HCT116 (cell line): ENCODE measurements around the gene STEAP1. TPM values are rescaled to one million over a fixed set of nuclear protein-coding genes. Genes with fewer than 3 reads are reported as not detected.

Source experiments
- ATAC-seq: fragments of 200-7000 bp; cut with Tn5 transposase; 2 replicates; pipeline ENCODE4 v1.9.1; 2020; ENCODE audit warnings: mild to moderate bottlenecking, moderate library complexity
- BruUV-seq: library from RNA; stranded (reverse); fragments of 400-500 nt; replicated peaks from 2 replicates; lab custom pipeline; 2021; lab: Mats Ljungman, UMichigan
- CTCF ChIA-PET: fragments of 300-600 bp; sonication (Branson Sonifier 250); formaldehyde crosslinking; loops from one replicate; lab custom pipeline; 2021; ENCODE audit warnings: antibody characterized with exemption; lab: Charles Lee
- POLR2A ChIA-PET: fragments of 300-600, 350-600 bp; sonication (Branson Sonifier 250); formaldehyde crosslinking; loops from one replicate; lab custom pipeline; 2021; ENCODE audit warnings: antibody characterized with exemption; lab: Charles Lee
- RAD21 ChIA-PET, 2 experiments: fragments of 300-600 bp; sonication (Branson Sonifier 250); formaldehyde crosslinking; loops; one replicate each; lab custom pipeline; 2023; ENCODE audit warnings: low total read pairs in 2 of 2; ENCODE audit not compliant: uncharacterized antibody in 2 of 2, unreplicated experiment in 2 of 2, low non-redundant PET in 1 of 2; lab: Charles Lee
- DNase-seq: peaks from one replicate; pipeline ENCODE4 v3.0.0-alpha.2; 2010; ENCODE audit warnings: low read depth, low spot score
- H2AFZ ChIP-seq: fragments of 200-600 bp; shearing (Covaris generic), sonication (generic); 2 replicates; pipeline ENCODE4 v1.6.1; 2017; ENCODE audit warnings: low read depth, mixed run types, mixed read lengths, antibody characterized with exemption, low read length; ENCODE audit not compliant: poor library complexity, severe bottlenecking
- H3K27ac ChIP-seq: 2 replicates; pipeline ENCODE4 v1.5.1; 2012; ENCODE audit warnings: low read depth, low read length
- H3K27me3 ChIP-seq: fragments of 200-600 bp; sonication (generic); 2 replicates; pipeline ENCODE4 v1.6.1; 2016; ENCODE audit warnings: mixed run types, low read length, mixed read lengths; ENCODE audit not compliant: insufficient read depth
- H3K36me3 ChIP-seq, 2 experiments: fragments of 200-500 bp in 1 of 2; fragments of 200-600 bp in 1 of 2; sonication (Bioruptor generic) in 1 of 2; sonication (generic) in 1 of 2; 2 replicates each; pipeline versions ENCODE4 v1.5.1 to v1.6.1; 2014 to 2016; ENCODE audit warnings: low read length in 2 of 2, inconsistent platforms in 1 of 2, mixed read lengths in 1 of 2, mixed run types in 1 of 2; ENCODE audit not compliant: insufficient read depth in 2 of 2, control insufficient read depth in 1 of 2
- H3K4me1 ChIP-seq, 2 experiments: fragments of 200-600 bp in 1 of 2; sonication (generic) in 1 of 2; 2 replicates each; pipeline versions ENCODE4 v1.5.1 to v1.6.1; 2012 to 2017; ENCODE audit warnings: low read length in 2 of 2, inconsistent platforms in 1 of 2, mild to moderate bottlenecking in 1 of 2, mixed read lengths in 1 of 2, mixed run types in 1 of 2, moderate library complexity in 1 of 2; ENCODE audit not compliant: insufficient read depth in 2 of 2, control insufficient read depth in 1 of 2
- H3K4me2 ChIP-seq: fragments of 200-600 bp; sonication (generic); 2 replicates; pipeline ENCODE4 v1.6.1; 2017; ENCODE audit warnings: mixed run types, low read length, mixed read lengths
- H3K4me3 ChIP-seq, 2 experiments: fragments of 200-600 bp in 1 of 2; sonication (generic) in 1 of 2; replicated peaks in 1 of 2; 2 replicates each; pipeline ENCODE4 v1.5.1; 2011 to 2016; ENCODE audit warnings: low read length in 2 of 2, control low read depth in 1 of 2, low read depth in 1 of 2, mild to moderate bottlenecking in 1 of 2, mixed read lengths in 1 of 2, mixed run types in 1 of 2
- H3K79me2 ChIP-seq: fragments of 200-600 bp; sonication (generic); 2 replicates; pipeline ENCODE4 v1.6.1; 2017; ENCODE audit warnings: mild to moderate bottlenecking, mixed run types, low read length, moderate library complexity, mixed read lengths; ENCODE audit not compliant: insufficient read depth
- H3K9ac ChIP-seq: fragments of 200-600 bp; sonication (generic); 2 replicates; pipeline ENCODE4 v1.6.1; 2016; ENCODE audit warnings: low read length, mixed read lengths
- H3K9me2 ChIP-seq: fragments of 200-600 bp; sonication (generic), shearing (Covaris generic); 2 replicates; pipeline ENCODE4 v1.6.1; 2017; ENCODE audit warnings: mixed run types, mild to moderate bottlenecking, moderate library complexity; ENCODE audit not compliant: insufficient read depth
- H3K9me3 ChIP-seq, 2 experiments: fragments of 200-500 bp in 1 of 2; fragments of 200-600 bp in 1 of 2; sonication (Bioruptor generic) in 1 of 2; sonication (generic) in 1 of 2; 2 replicates each; pipeline ENCODE4 v1.6.1; 2014 to 2017; ENCODE audit warnings: low read length in 2 of 2, mixed read lengths in 2 of 2, inconsistent platforms in 1 of 2, low read depth in 1 of 2, mild to moderate bottlenecking in 1 of 2, mixed run types in 1 of 2, moderate library complexity in 1 of 2; ENCODE audit not compliant: control insufficient read depth in 1 of 2, insufficient read depth in 1 of 2
- H4K20me1 ChIP-seq: fragments of 200-600 bp; sonication (generic), shearing (Covaris generic); 2 replicates; pipeline ENCODE4 v1.6.1; 2017; ENCODE audit warnings: mixed run types, mild to moderate bottlenecking, moderate library complexity; ENCODE audit not compliant: insufficient read depth
- ATF3 ChIP-seq: IDR thresholded peaks from 2 replicates; pipeline ENCODE4 v1.6.1; 2012
- CBX3 ChIP-seq: IDR thresholded peaks from 2 replicates; pipeline ENCODE4 v1.6.1; 2012; ENCODE audit warnings: low read depth
- CTCF ChIP-seq, 3 experiments: fragments of 200-600 bp in 1 of 3; sonication (generic) in 1 of 3; IDR thresholded peaks in 2 of 3; conservative IDR thresholded peaks in 1 of 3; 2 replicates each; pipeline ENCODE4 v1.5.1; 2012 to 2017; ENCODE audit warnings: low read depth in 2 of 3, low read length in 2 of 3, antibody characterized with exemption in 1 of 3, borderline replicate concordance in 1 of 3, control low read depth in 1 of 3, mild to moderate bottlenecking in 1 of 3, mixed read lengths in 1 of 3, mixed run types in 1 of 3, moderate library complexity in 1 of 3; ENCODE audit not compliant: insufficient read depth in 1 of 3
- EGR1 ChIP-seq: IDR thresholded peaks from 2 replicates; pipeline ENCODE4 v1.6.1; 2012; ENCODE audit warnings: low read depth
- ELF1 ChIP-seq: IDR thresholded peaks from 2 replicates; pipeline ENCODE4 v1.6.1; 2012; ENCODE audit warnings: low read depth, borderline replicate concordance
- EZH2phosphoT487 ChIP-seq: fragments of 200-600 bp; IDR thresholded peaks from 2 replicates; pipeline ENCODE4 v1.6.1; 2018; ENCODE audit warnings: antibody characterized with exemption, borderline replicate concordance
- FOSL1 ChIP-seq: IDR thresholded peaks from 2 replicates; pipeline ENCODE4 v1.6.1; 2012; ENCODE audit warnings: low read depth
- JUND ChIP-seq: IDR thresholded peaks from 2 replicates; pipeline ENCODE4 v1.6.1; 2012
- POLR2AphosphoS5 ChIP-seq: IDR thresholded peaks from 2 replicates; pipeline ENCODE4 v1.6.1; 2011; ENCODE audit warnings: mild to moderate bottlenecking, low read depth, low read length, moderate library complexity
- RAD21 ChIP-seq: IDR thresholded peaks from 2 replicates; pipeline ENCODE4 v1.6.1; 2012; ENCODE audit warnings: low read depth, mild to moderate bottlenecking
- REST ChIP-seq: IDR thresholded peaks from 2 replicates; pipeline ENCODE4 v1.6.1; 2012; ENCODE audit warnings: low read depth
- SIN3A ChIP-seq: IDR thresholded peaks from 2 replicates; pipeline ENCODE4 v1.6.1; 2012; ENCODE audit warnings: low read depth
- SP1 ChIP-seq: IDR thresholded peaks from 2 replicates; pipeline ENCODE4 v1.6.1; 2012; ENCODE audit warnings: low read depth
- TCF7L2 ChIP-seq: IDR thresholded peaks from 2 replicates; pipeline ENCODE4 v1.7.0; 2011; ENCODE audit warnings: borderline replicate concordance, inconsistent platforms; ENCODE audit not compliant: insufficient read depth, insufficient read length; ENCODE audit errors: extremely low read depth
- YY1 ChIP-seq: IDR thresholded peaks from 2 replicates; pipeline ENCODE4 v1.6.1; 2011; ENCODE audit warnings: low read length, low read depth, moderate library complexity, mild to moderate bottlenecking; ENCODE audit not compliant: insufficient replicate concordance; ENCODE audit errors: extremely low read depth
- ZFX ChIP-seq: fragments of 450-650 bp; IDR thresholded peaks from 2 replicates; pipeline ENCODE4 v1.6.1; 2017
- ZNF274 ChIP-seq: fragments of 200-500 bp; sonication (Bioruptor generic); IDR thresholded peaks from 2 replicates; pipeline ENCODE4 v1.6.1; 2014; ENCODE audit warnings: mild to moderate bottlenecking, low read depth, low read length, inconsistent platforms
- intact Hi-C: fragments of 100-400 bp; cut with micrococcal nuclease; formaldehyde crosslinking; loops from 2 replicates; pipeline ENCODE4 v1.10.0; 2022
- total RNA-seq: library from RNA; stranded (reverse); gene quantifications from one replicate; pipeline ENCODE4 v1.2.1, GENCODE V29; 2021; ENCODE audit not compliant: unreplicated experiment

Gene STEAP1
- total RNA-seq, 1 experiment from 2014 or later = 18.8 TPM

- TF ChIP-seq SIN3A = no peak; the same call in 1 of the 2 replicates
- TF ChIP-seq ELF1 = no peak; the same call in 1 of the 2 replicates
- TF ChIP-seq SP1 = peak; percentile 56
- no peak for TF ChIP-seq ZFX
Observed at GRCh38 chr7:90180011-90180585, 25.8 kb downstream of the STEAP1 start (continued).

GRCh38 chr7:90180649-90181048 lies 26.4 kb downstream of the STEAP1 start:
- Histone ChIP-seq H3K27me3 (no peaks in the 10 kb centered on the region), H4K20me1 (no peaks in the 10 kb centered on the region), H3K4me1 (peaks cover 35 to 45% of the 10 kb centered on the region in 2 experiments), H3K9me3 (peaks cover 13 to 14% of the 10 kb centered on the region in 2 experiments; a peak in 2 of 4 replicates), H2AFZ (peak overlapping the region; percentile 81), H3K9me2 (no peaks in the 10 kb centered on the region), H3K79me2 (no peaks in the 10 kb centered on the region), H3K27ac (peak overlapping the region; percentile 83; the same call in 1 of the 2 replicates), H3K4me2 (peak overlapping the region; percentile 72)
- POLR2A ChIA-PET = interaction anchor here (3.0 kb wide), 1 partner anchor 31 kb away, joined by 10 read pairs; the partner anchor contains the start of gene STEAP2
- peak; percentile 32 for DNase-seq
- RAD21 ChIA-PET = no interaction called here
- CTCF ChIA-PET = no interaction called here
- ATAC-seq = no peak
- TF ChIP-seq POLR2AphosphoS5 (no peak), ELF1 (peak; percentile 15; the same call in 1 of the 2 replicates), YY1 (no peak), SP1 (no peak; the same call in 1 of the 2 replicates), JUND (no peak), RAD21 (no peak; the same call in 1 of the 2 replicates), ZNF274 (no peak), CTCF (IDR thresholded peaks at IDR 0.05 in 2 of 3, conservative IDR thresholded peaks at IDR 0.05 in 1 of 3; ENCODE audit: borderline replicate concordance in 1 of 3, insufficient read depth in 1 of 3, low read depth in 2 of 3, low read length in 2 of 3) (no peak), TCF7L2 (peak; percentile 3), CBX3 (0 out of 2 replicates have a peak, but pooled peaks have one; percentile 16), FOSL1 (no peak), SIN3A (no peak), EGR1 (no peak), ATF3 (no peak), EZH2phosphoT487 (no peak), REST (no peak), ZFX (no peak)
- TF ChIP-seq, all 23 proteins: peak for 3
- no TSS peak for BruUV-seq
- intact Hi-C loops = no loop called here
- Histone ChIP-seq H3K36me3 (0 out of 4 replicates have a peak, but pooled peaks cover 0 to 3% of the 10 kb centered on the region in 2 experiments), H3K9ac (peak overlapping the region; percentile 55), H3K4me3 (peak overlapping the region in 1 of 2 experiments; percentile 3; a peak in 1 of 4 replicates)
